B cell (primary cell): ENCODE results near the gene SCART1. TPM values are rescaled to one million over a fixed set of nuclear protein-coding genes. Genes with fewer than 3 reads are reported as not detected.

Source experiments
- ATAC-seq: fragments of 200-7000 bp; cut with Tn5 transposase; one replicate; pipeline ENCODE4 v1.10.0; 2021; ENCODE audit warnings: low read depth, mild to moderate bottlenecking, moderate number of reproducible peaks, moderate library complexity
- CTCF ChIA-PET: fragments of 350-600 bp; sonication (Branson Sonifier 250); formaldehyde crosslinking; loops from one replicate; lab custom pipeline; 2021; ENCODE audit warnings: antibody characterized with exemption, inconsistent platforms; lab: Charles Lee
- POLR2A ChIA-PET: fragments of 350-600 bp; sonication (Branson Sonifier 250); formaldehyde crosslinking; loops from one replicate; lab custom pipeline; 2021; ENCODE audit warnings: antibody characterized with exemption; lab: Charles Lee
- DNase-seq: peaks from one replicate; pipeline ENCODE4 v3.0.0; 2013
- H2AFZ ChIP-seq: 2 replicates; pipeline ENCODE4 v1.6.1; 2012; ENCODE audit warnings: mild to moderate bottlenecking, low read depth, low read length; ENCODE audit not compliant: insufficient read depth, poor library complexity, severe bottlenecking
- H3K27ac ChIP-seq, 2 donors: 1 replicate in 1 of 2; 2 replicates in 1 of 2; pipeline ENCODE4 v1.5.1; 2012 to 2013; ENCODE audit warnings: low read length in 2 of 2, mild to moderate bottlenecking in 2 of 2, moderate library complexity in 1 of 2
- H3K27me3 ChIP-seq, 4 experiments: fragments of 200-600 bp in 1 of 4; sonication (generic) in 1 of 4; replicated peaks in 1 of 4; 1 replicate in 2 of 4; 2 replicates in 2 of 4; pipeline versions ENCODE4 v1.6.1 to v1.7.0; 2013 to 2016; ENCODE audit warnings: low read length in 3 of 4, mild to moderate bottlenecking in 2 of 4, mixed read lengths in 1 of 4, moderate library complexity in 1 of 4; ENCODE audit not compliant: insufficient read depth in 4 of 4, control insufficient read depth in 3 of 4; ENCODE audit errors: control extremely low read depth in 1 of 4
- H3K36me3 ChIP-seq, 2 experiments: replicated peaks in 1 of 2; 1 replicate in 1 of 2; 2 replicates in 1 of 2; pipeline versions ENCODE4 v1.6.1 to v1.7.1; 2013; ENCODE audit warnings: low read length in 1 of 2; ENCODE audit not compliant: insufficient read depth in 2 of 2, control insufficient read depth in 1 of 2; ENCODE audit errors: control extremely low read depth in 1 of 2, extremely low read depth in 1 of 2
- H3K4me1 ChIP-seq, 2 donors: fragments of 200-600 bp in 1 of 2; sonication (generic) in 1 of 2; 1 replicate in 1 of 2; 2 replicates in 1 of 2; pipeline versions ENCODE4 v1.5.1 to v1.6.1; 2013 to 2017; ENCODE audit warnings: low read length in 2 of 2; ENCODE audit not compliant: control insufficient read depth in 2 of 2, insufficient read depth in 2 of 2
- H3K4me2 ChIP-seq: replicated peaks from 2 replicates; pipeline ENCODE3; 2012; ENCODE audit warnings: mild to moderate bottlenecking, low read depth, low read length; ENCODE audit not compliant: poor library complexity, severe bottlenecking
- H3K4me3 ChIP-seq, 5 experiments: fragments of 200-600 bp in 1 of 5; sonication (generic) in 1 of 5; 1 replicate in 3 of 5; 2 replicates in 2 of 5; pipeline versions ENCODE4 v1.5.1 to v1.7.0; 2011 to 2016; ENCODE audit warnings: low read length in 4 of 5, mild to moderate bottlenecking in 4 of 5, low read depth in 2 of 5, control low read depth in 1 of 5, moderate library complexity in 1 of 5; ENCODE audit not compliant: insufficient read depth in 1 of 5; ENCODE audit errors: control extremely low read depth in 1 of 5, extremely low read depth in 1 of 5
- H3K79me2 ChIP-seq: fragments of 200-600 bp; sonication (generic); one replicate; pipeline ENCODE4 v1.6.0; 2016; ENCODE audit warnings: low read length; ENCODE audit not compliant: control insufficient read depth, insufficient read depth
- H3K9ac ChIP-seq: fragments of 200-600 bp; sonication (generic); 2 replicates; pipeline ENCODE4 v1.6.1; 2017; ENCODE audit warnings: mild to moderate bottlenecking, low read length, moderate library complexity
- H3K9me3 ChIP-seq, 3 donors: one replicate each; pipeline versions ENCODE4 v1.6.1 to v1.7.1; 2013; ENCODE audit warnings: low read length in 2 of 3; ENCODE audit not compliant: control insufficient read depth in 2 of 3, insufficient read depth in 1 of 3; ENCODE audit errors: control extremely low read depth in 1 of 3
- H4K20me1 ChIP-seq: 2 replicates; pipeline ENCODE4 v1.6.0; 2012; ENCODE audit warnings: mild to moderate bottlenecking, low read length; ENCODE audit not compliant: insufficient read depth, control insufficient read depth, poor library complexity, severe bottlenecking
- H3K27ac Mint-ChIP-seq: one replicate; pipeline ENCODE4 v1.8.0; 2021; ENCODE audit warnings: mixed read lengths
- H3K27me3 Mint-ChIP-seq: one replicate; pipeline ENCODE4 v1.8.0; 2021; ENCODE audit warnings: mixed read lengths
- H3K4me1 Mint-ChIP-seq: one replicate; pipeline ENCODE4 v1.8.0; 2021; ENCODE audit warnings: mixed read lengths
- H3K4me3 Mint-ChIP-seq: one replicate; pipeline ENCODE4 v1.8.0; 2021; ENCODE audit warnings: mixed read lengths
- H3K9me3 Mint-ChIP-seq: one replicate; pipeline ENCODE4 v1.8.0; 2022; ENCODE audit warnings: mixed read lengths; ENCODE audit not compliant: insufficient read depth
- EZH2 ChIP-seq: IDR thresholded peaks from 2 replicates; pipeline ENCODE4 v1.6.1; 2012; ENCODE audit warnings: borderline replicate concordance, low read depth, mild to moderate bottlenecking, moderate library complexity, low read length; ENCODE audit not compliant: insufficient read depth, poor library complexity, severe bottlenecking
- WGBS: methylation state at CpG from one replicate; pipeline ENCODE4 v1.1.5; 2013; ENCODE audit warnings: missing lambda C conversion rate; ENCODE audit not compliant: insufficient coverage; 5-methylcytosine and 5-hydroxymethylcytosine counted together
- intact Hi-C: fragments of 100-400 bp; cut with micrococcal nuclease; formaldehyde crosslinking; loops from one replicate; pipeline ENCODE4 v1.10.0; 2022
- polyA plus RNA-seq: library from polyadenylated mRNA; depleted of rRNA; stranded (reverse); fragments of >200 nt; gene quantifications from 2 replicates; pipeline ENCODE4 v1.2.3, GENCODE V29; 2012
- total RNA-seq, 2 donors: library from RNA; stranded (reverse); fragments of 120-200 nt in 1 of 2; gene quantifications; 1 replicate in 1 of 2; 2 replicates in 1 of 2; pipeline versions ENCODE4 v1.2.3 to v1.2.4, GENCODE V29; 2013 to 2022
- TF ChIP-seq, protein P1 (sequence below): fragments of 200-600 bp; IDR thresholded peaks from one replicate; pipeline ENCODE4 v1.8.0; 2022; ENCODE audit warnings: antibody characterized with exemption, mild to moderate bottlenecking

Gene SCART1
- total and polyA plus RNA-seq, 2 donors (not counting 1 experiment from before 2014, with no cell fraction given): 4.1 to 4.7 TPM

DNA sequence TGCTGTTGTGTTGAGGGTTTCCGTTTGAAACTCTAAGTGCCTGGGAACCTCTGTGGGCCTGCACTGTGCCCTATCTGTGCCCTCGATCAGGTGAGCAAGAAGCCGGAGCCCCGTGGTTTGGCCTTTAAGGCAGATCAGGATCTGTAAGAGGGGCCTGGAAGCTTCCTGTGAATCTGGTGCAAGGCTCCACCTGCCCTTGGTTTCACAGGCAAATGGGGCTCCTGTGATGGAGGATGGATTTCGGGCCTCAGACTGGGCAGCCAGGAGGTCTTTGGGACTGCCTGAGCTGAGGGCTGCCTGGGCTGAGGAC lies 21.6 kb downstream of the SCART1 start:
- Mint-ChIP-seq H3K27ac (no peak overlapping the region), H3K9me3 (no peaks in the 10 kb centered on the region), H3K4me3 (no peak overlapping the region), H3K4me1 (peaks cover 3% of the 10 kb centered on the region), H3K27me3 (no peaks in the 10 kb centered on the region)
- 68% methylated on average over 5 of the region's 5 CpGs for WGBS
- no peak overlapping the region for H3K4me3 ChIP-seq
- H3K27ac ChIP-seq: no peak overlapping the region
- TF ChIP-seq, protein P1, sequence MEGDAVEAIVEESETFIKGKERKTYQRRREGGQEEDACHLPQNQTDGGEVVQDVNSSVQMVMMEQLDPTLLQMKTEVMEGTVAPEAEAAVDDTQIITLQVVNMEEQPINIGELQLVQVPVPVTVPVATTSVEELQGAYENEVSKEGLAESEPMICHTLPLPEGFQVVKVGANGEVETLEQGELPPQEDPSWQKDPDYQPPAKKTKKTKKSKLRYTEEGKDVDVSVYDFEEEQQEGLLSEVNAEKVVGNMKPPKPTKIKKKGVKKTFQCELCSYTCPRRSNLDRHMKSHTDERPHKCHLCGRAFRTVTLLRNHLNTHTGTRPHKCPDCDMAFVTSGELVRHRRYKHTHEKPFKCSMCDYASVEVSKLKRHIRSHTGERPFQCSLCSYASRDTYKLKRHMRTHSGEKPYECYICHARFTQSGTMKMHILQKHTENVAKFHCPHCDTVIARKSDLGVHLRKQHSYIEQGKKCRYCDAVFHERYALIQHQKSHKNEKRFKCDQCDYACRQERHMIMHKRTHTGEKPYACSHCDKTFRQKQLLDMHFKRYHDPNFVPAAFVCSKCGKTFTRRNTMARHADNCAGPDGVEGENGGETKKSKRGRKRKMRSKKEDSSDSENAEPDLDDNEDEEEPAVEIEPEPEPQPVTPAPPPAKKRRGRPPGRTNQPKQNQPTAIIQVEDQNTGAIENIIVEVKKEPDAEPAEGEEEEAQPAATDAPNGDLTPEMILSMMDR: no peak
- TF ChIP-seq EZH2: no peak
- H3K9me3 ChIP-seq: no peaks in the 10 kb centered on the region
- no peak overlapping the region for H2AFZ ChIP-seq
- H3K9ac ChIP-seq: no peak overlapping the region
- no peaks in the 10 kb centered on the region for H3K4me1 ChIP-seq
- no peak overlapping the region for H3K4me2 ChIP-seq
- no peaks in the 10 kb centered on the region for H3K36me3 ChIP-seq
- no peaks in the 10 kb centered on the region for H3K27me3 ChIP-seq
- intact Hi-C loops: no loop called here
- ChIA-PET POLR2A (no interaction called here), CTCF (no interaction called here)
- H4K20me1 ChIP-seq: no peaks in the 10 kb centered on the region
- ATAC-seq (no peak), DNase-seq (no peak)
- H3K79me2 ChIP-seq: no peaks in the 10 kb centered on the region

DNA sequence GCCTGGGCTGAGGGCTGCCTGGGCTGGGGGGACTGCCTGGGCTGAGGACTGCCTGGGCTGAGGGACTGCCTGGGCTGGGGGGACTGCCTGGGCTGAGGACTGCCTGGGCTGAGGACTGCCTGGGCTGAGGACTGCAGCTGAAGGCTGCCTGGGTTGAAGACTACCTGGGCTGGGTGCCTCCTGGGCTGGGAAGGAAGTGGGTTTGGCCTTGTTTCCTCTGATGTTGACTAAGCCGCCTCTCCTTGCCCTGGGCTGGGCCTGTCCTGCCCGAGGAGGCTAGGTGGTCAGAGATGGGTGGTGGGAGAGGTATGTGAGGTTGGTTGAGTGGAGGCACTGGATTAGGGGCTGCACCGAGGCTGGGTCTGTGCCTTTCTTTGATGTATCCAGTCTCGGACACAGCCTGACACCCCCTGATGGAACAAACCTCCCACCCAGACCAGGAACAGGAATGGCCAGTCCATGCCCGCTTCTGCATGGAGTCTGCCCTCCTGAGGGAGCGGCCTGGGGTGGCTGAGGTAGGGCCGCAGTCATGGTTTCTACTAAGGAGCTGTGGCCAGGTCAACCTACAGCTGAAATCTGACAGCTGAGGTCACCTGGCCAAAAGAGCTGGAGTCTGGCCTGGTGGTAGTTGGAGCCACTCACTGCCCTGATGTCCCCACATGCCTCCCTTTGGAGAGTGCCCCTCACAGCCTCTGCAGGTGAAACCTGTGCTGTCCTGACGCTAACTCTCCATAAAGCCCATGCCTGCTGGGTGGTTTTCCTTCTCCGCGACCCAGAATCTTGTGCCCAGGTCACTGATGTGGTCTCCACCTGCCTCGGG lies 22.3 kb downstream of the SCART1 start:
- intact Hi-C loops: no loop called here
- no peak overlapping the region for H3K4me3 Mint-ChIP-seq

More for the DNA sequence above, 22.3 kb downstream of the SCART1 start:
- Histone ChIP-seq H3K27me3 (no peaks in the 10 kb centered on the region), H4K20me1 (no peaks in the 10 kb centered on the region), H3K4me1 (no peaks in the 10 kb centered on the region), H3K27ac (no peak overlapping the region), H3K79me2 (no peaks in the 10 kb centered on the region), H3K4me3 (no peak overlapping the region), H3K36me3 (no peaks in the 10 kb centered on the region), H3K4me2 (no peak overlapping the region), H2AFZ (no peak overlapping the region), H3K9ac (no peak overlapping the region), H3K9me3 (no peaks in the 10 kb centered on the region)
- TF ChIP-seq EZH2: no peak
- TF ChIP-seq, protein P1: no peak
- ATAC-seq (no peak), DNase-seq (no peak)
- ChIA-PET CTCF (no interaction called here), POLR2A (no interaction called here)
- WGBS: 76% methylated on average over 9 of the region's 11 CpGs
- Mint-ChIP-seq H3K9me3 (no peaks in the 10 kb centered on the region), H3K27me3 (no peaks in the 10 kb centered on the region), H3K4me1 (peaks cover 3% of the 10 kb centered on the region), H3K27ac (no peak overlapping the region)
